K562 (cell line): ENCODE data around the gene CHAD. TPM values are rescaled to one million over a fixed set of nuclear protein-coding genes. Genes with fewer than 3 reads are reported as not detected.
A peak's percentile ranks its signal among the peaks of the same experiment; 100 is the strongest.

Source experiments
- ELF1 ChIP-seq: fragments of 200-800 bp; sonication (Bioruptor generic); IDR thresholded peaks from 2 replicates; pipeline ENCODE4 v1.6.1; 2016; ENCODE audit warnings: missing genetic modification characterization, missing compliant biosample characterization
- GATA2 ChIP-seq: sonication (generic); formaldehyde crosslinking; IDR thresholded peaks from 2 replicates; pipeline ENCODE4 v1.4.0; 2020; ENCODE audit warnings: mild to moderate bottlenecking, missing genetic modification reagents
- MGA ChIP-seq: fragments of 450-650 bp; IDR thresholded peaks from 2 replicates; pipeline ENCODE4 v1.6.1; 2016; ENCODE audit warnings: mild to moderate bottlenecking, moderate library complexity
- MTF1 ChIP-seq: fragments of 250-450 bp; sonication (Bioruptor Pico); IDR thresholded peaks from 2 replicates; pipeline ENCODE4 v1.9.0; 2021; ENCODE audit warnings: moderate library complexity, mild to moderate bottlenecking, inconsistent platforms, borderline replicate concordance
- PHF20 ChIP-seq: fragments of 450-650 bp; IDR thresholded peaks from 2 replicates; pipeline ENCODE4 v1.6.1; 2018; ENCODE audit not compliant: partially characterized antibody
- POLR3G ChIP-seq: IDR thresholded peaks from 2 replicates; pipeline ENCODE4 v1.6.1; 2011; ENCODE audit not compliant: insufficient read length, insufficient replicate concordance; ENCODE audit errors: extremely low read depth
- RAD51 ChIP-seq: fragments of 450-650 bp; IDR thresholded peaks from 2 replicates; pipeline ENCODE4 v1.7.1; 2016; ENCODE audit warnings: low read depth, mild to moderate bottlenecking, borderline replicate concordance
- SPI1 ChIP-seq: IDR thresholded peaks from 2 replicates; pipeline ENCODE4 v1.6.1; 2011; ENCODE audit warnings: low read depth, low read length, control low read depth, borderline replicate concordance
- polyA plus RNA-seq, 8 experiments: library from polyadenylated mRNA; depleted of rRNA in 4 of 8; stranded (reverse) in 5 of 8; unstranded in 3 of 8; fragments of >200 nt; fragmentation: Nextera tagmentation in 2 of 8; fragmentation: Illumina TruSeq in 1 of 8; extraction: Ambion mirVana in 2 of 8; extraction: Trizol in 1 of 8; gene quantifications; 2 replicates each; pipeline versions ENCODE4 v1.2.1 to v1.2.3, GENCODE V29; 2011 to 2014; ENCODE audit warnings: inconsistent platforms in 1 of 8, missing spikeins in 1 of 8
- total RNA-seq, 7 experiments: library from RNA; depleted of rRNA in 6 of 7; stranded (reverse); fragments of >200 nt in 6 of 7; fragmentation: Illumina TruSeq in 2 of 7; extraction: Trizol in 2 of 7; gene quantifications; 2 replicates each; pipeline versions ENCODE4 v1.2.1 to v1.2.3, GENCODE V29; 2011 to 2021; ENCODE audit warnings: low replicate concordance in 1 of 7
- TF ChIP-seq, protein P1 (sequence below): sonication (generic); formaldehyde crosslinking; IDR thresholded peaks from 2 replicates; pipeline ENCODE4 v1.9.0; 2022; ENCODE audit warnings: mild to moderate bottlenecking, missing genetic modification reagents
- TF ChIP-seq, protein P2 (sequence below): sonication (generic); formaldehyde crosslinking; IDR thresholded peaks from 2 replicates; pipeline ENCODE4 v1.8.0; 2022; ENCODE audit warnings: missing genetic modification reagents, mild to moderate bottlenecking, moderate library complexity, borderline replicate concordance
- TF ChIP-seq, protein P3 (sequence below): sonication (generic); formaldehyde crosslinking; IDR thresholded peaks from 2 replicates; pipeline ENCODE4 v1.8.1; 2023; ENCODE audit warnings: mild to moderate bottlenecking, missing genetic modification reagents

CHAD gene
- total and polyA plus RNA-seq, 9 of the 15 experiments (the other 6 are each of a cell fraction or from before 2014, with no cell fraction given): not detected

- TF ChIP-seq MGA: peak; percentile 37; the same call in 1 of the 2 replicates
- peak; percentile 38; the same call in 1 of the 2 replicates for TF ChIP-seq ELF1 (tag)
- TF ChIP-seq, protein P1, sequence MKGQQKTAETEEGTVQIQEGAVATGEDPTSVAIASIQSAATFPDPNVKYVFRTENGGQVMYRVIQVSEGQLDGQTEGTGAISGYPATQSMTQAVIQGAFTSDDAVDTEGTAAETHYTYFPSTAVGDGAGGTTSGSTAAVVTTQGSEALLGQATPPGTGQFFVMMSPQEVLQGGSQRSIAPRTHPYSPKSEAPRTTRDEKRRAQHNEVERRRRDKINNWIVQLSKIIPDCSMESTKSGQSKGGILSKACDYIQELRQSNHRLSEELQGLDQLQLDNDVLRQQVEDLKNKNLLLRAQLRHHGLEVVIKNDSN (CRISPR knock-in tag): peak; percentile 76
- TF ChIP-seq SPI1: peak; percentile 69; the same call in 1 of the 2 replicates
- no peak for TF ChIP-seq PHF20
- TF ChIP-seq POLR3G: no peak
- no peak for TF ChIP-seq MTF1
- TF ChIP-seq, protein P2, sequence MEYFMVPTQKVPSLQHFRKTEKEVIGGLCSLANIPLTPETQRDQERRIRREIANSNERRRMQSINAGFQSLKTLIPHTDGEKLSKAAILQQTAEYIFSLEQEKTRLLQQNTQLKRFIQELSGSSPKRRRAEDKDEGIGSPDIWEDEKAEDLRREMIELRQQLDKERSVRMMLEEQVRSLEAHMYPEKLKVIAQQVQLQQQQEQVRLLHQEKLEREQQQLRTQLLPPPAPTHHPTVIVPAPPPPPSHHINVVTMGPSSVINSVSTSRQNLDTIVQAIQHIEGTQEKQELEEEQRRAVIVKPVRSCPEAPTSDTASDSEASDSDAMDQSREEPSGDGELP (CRISPR knock-in tag): peak; percentile 22; the same call in 1 of the 2 replicates
- peak; percentile 53; the same call in 1 of the 2 replicates for TF ChIP-seq RAD51
- TF ChIP-seq, protein P3, sequence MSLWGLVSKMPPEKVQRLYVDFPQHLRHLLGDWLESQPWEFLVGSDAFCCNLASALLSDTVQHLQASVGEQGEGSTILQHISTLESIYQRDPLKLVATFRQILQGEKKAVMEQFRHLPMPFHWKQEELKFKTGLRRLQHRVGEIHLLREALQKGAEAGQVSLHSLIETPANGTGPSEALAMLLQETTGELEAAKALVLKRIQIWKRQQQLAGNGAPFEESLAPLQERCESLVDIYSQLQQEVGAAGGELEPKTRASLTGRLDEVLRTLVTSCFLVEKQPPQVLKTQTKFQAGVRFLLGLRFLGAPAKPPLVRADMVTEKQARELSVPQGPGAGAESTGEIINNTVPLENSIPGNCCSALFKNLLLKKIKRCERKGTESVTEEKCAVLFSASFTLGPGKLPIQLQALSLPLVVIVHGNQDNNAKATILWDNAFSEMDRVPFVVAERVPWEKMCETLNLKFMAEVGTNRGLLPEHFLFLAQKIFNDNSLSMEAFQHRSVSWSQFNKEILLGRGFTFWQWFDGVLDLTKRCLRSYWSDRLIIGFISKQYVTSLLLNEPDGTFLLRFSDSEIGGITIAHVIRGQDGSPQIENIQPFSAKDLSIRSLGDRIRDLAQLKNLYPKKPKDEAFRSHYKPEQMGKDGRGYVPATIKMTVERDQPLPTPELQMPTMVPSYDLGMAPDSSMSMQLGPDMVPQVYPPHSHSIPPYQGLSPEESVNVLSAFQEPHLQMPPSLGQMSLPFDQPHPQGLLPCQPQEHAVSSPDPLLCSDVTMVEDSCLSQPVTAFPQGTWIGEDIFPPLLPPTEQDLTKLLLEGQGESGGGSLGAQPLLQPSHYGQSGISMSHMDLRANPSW: no peak
- no peak for TF ChIP-seq GATA2
These were observed 45.0 kb downstream of the CHAD start (continued) for GRCh38 chr17:50423553-50424159.
